Activated CD4-positive, alpha-beta T cell treated with anti-CD3 and anti-CD28 coated beads, Interleukin-2, amount 10 ng/mL, durations not matched to agents 24 days and 14 days (primary cell): ENCODE results near the gene CDC16. TPM values are rescaled to one million over a fixed set of nuclear protein-coding genes. Genes with fewer than 3 reads are reported as not detected.
"Not testable (repeated sequence)": the region's sequence is repeated elsewhere in the genome, so short reads cannot be mapped to it uniquely, and the experiment has no call there.

Experiments used
- DNase-seq: peaks from one replicate; pipeline ENCODE4 v3.0.0; 2022
- H3K27ac Mint-ChIP-seq: one replicate; pipeline ENCODE4 v1.8.0; 2022; ENCODE audit warnings: mild to moderate bottlenecking, mixed read lengths
- H3K27me3 Mint-ChIP-seq: one replicate; pipeline ENCODE4 v1.8.0; 2022; ENCODE audit warnings: mixed read lengths
- H3K36me3 Mint-ChIP-seq: one replicate; pipeline ENCODE4 v1.8.0; 2022; ENCODE audit warnings: low read depth, mild to moderate bottlenecking, mixed read lengths
- H3K4me1 Mint-ChIP-seq: one replicate; pipeline ENCODE4 v1.8.0; 2021; ENCODE audit warnings: mixed read lengths
- H3K4me3 Mint-ChIP-seq: one replicate; pipeline ENCODE4 v1.8.0; 2022; ENCODE audit warnings: mild to moderate bottlenecking, moderate library complexity, mixed read lengths
- H3K9me3 Mint-ChIP-seq: one replicate; pipeline ENCODE4 v1.8.0; 2021; ENCODE audit warnings: mixed read lengths
- intact Hi-C: fragments of 100-400 bp; cut with micrococcal nuclease; formaldehyde crosslinking; loops from one replicate; pipeline ENCODE4 v1.15.1; 2023
- total RNA-seq: library from RNA; stranded (reverse); gene quantifications from 2 replicates; pipeline ENCODE4 v1.2.3, GENCODE V29; 2022

CDC16 gene
- total RNA-seq, 1 donor from 2014 or later: 85.4 TPM

GRCh38 chr13:114259974-114260373, 25.3 kb downstream of the CDC16 start:
- DNase-seq: no peak
- intact Hi-C loops: no loop called here
- no peaks in the 10 kb centered on the region for H3K9me3 Mint-ChIP-seq
- no peaks in the 10 kb centered on the region for H3K27me3 Mint-ChIP-seq
- no peak overlapping the region for H3K27ac Mint-ChIP-seq
- peaks cover 67% of the 10 kb centered on the region for H3K36me3 Mint-ChIP-seq
- H3K4me1 Mint-ChIP-seq: peaks cover 25% of the 10 kb centered on the region
- no peak overlapping the region for H3K4me3 Mint-ChIP-seq

- H3K4me3 Mint-ChIP-seq: no peak overlapping the region
- no peak overlapping the region for H3K27ac Mint-ChIP-seq
- H3K27me3 Mint-ChIP-seq: no peaks in the 10 kb centered on the region
- DNase-seq: no peak
- no peaks in the 10 kb centered on the region for H3K9me3 Mint-ChIP-seq
- peaks cover 26% of the 10 kb centered on the region for H3K4me1 Mint-ChIP-seq
- H3K36me3 Mint-ChIP-seq: peaks cover 68% of the 10 kb centered on the region
- intact Hi-C loops: no loop called here
These were observed 26.1 kb downstream of the CDC16 start for GRCh38 chr13:114260814-114261213.

- Mint-ChIP-seq H3K9me3 (no peaks in the 10 kb centered on the region), H3K27me3 (no peaks in the 10 kb centered on the region), H3K4me1 (peaks cover 24% of the 10 kb centered on the region), H3K4me3 (no peak overlapping the region), H3K36me3 (peaks cover 69% of the 10 kb centered on the region), H3K27ac (peak overlapping the region; percentile 2)
- no peak for DNase-seq
- intact Hi-C loops: no loop called here
These were observed 26.8 kb downstream of the CDC16 start for GRCh38 chr13:114261328-114261965.

- DNase-seq: peak; percentile 62
These were observed 28.9 kb downstream of the CDC16 start for GRCh38 chr13:114263578-114263977.

GRCh38 chr13:114264313-114264712, 29.6 kb downstream of the CDC16 start:
- Mint-ChIP-seq H3K36me3 (peaks cover 76% of the 10 kb centered on the region), H3K4me1 (peaks cover 33% of the 10 kb centered on the region)
- intact Hi-C loops, H3K4me3 Mint-ChIP-seq, H3K9me3 Mint-ChIP-seq, DNase-seq, H3K27me3 Mint-ChIP-seq, H3K27ac Mint-ChIP-seq: not testable (repeated sequence)

More at GRCh38 chr13:114263578-114263977, 28.9 kb downstream of the CDC16 start:
- Mint-ChIP-seq H3K4me3 (peak overlapping the region; percentile 20), H3K4me1 (peaks cover 27% of the 10 kb centered on the region), H3K27me3 (no peaks in the 10 kb centered on the region), H3K36me3 (peaks cover 72% of the 10 kb centered on the region), H3K9me3 (no peaks in the 10 kb centered on the region), H3K27ac (peak overlapping the region; percentile 27)
- intact Hi-C loops: no loop called here

- H3K4me1 Mint-ChIP-seq: peaks cover 33% of the 10 kb centered on the region
- no peak overlapping the region for H3K4me3 Mint-ChIP-seq
- no peak for DNase-seq
- no peak overlapping the region for H3K27ac Mint-ChIP-seq
- H3K27me3 Mint-ChIP-seq: no peaks in the 10 kb centered on the region
- intact Hi-C loops: no loop called here
- H3K9me3 Mint-ChIP-seq: no peaks in the 10 kb centered on the region
- H3K36me3 Mint-ChIP-seq: peaks cover 73% of the 10 kb centered on the region
These were observed 30.4 kb downstream of the CDC16 start for GRCh38 chr13:114264886-114265611.

- Mint-ChIP-seq H3K36me3 (peaks cover 68% of the 10 kb centered on the region), H3K27me3 (no peaks in the 10 kb centered on the region), H3K4me3 (no peak overlapping the region), H3K4me1 (peaks cover 33% of the 10 kb centered on the region), H3K27ac (no peak overlapping the region), H3K9me3 (no peaks in the 10 kb centered on the region)
- intact Hi-C loops: no loop called here
- DNase-seq: no peak
These were observed 31.5 kb downstream of the CDC16 start for GRCh38 chr13:114266241-114266640.

GRCh38 chr13:114268344-114269280, 33.9 kb downstream of the CDC16 start:
- H3K27me3 Mint-ChIP-seq: no peaks in the 10 kb centered on the region
- no peak overlapping the region for H3K27ac Mint-ChIP-seq
- no peak for DNase-seq
- no peaks in the 10 kb centered on the region for H3K9me3 Mint-ChIP-seq
- peaks cover 18% of the 10 kb centered on the region for H3K4me1 Mint-ChIP-seq
- no peak overlapping the region for H3K4me3 Mint-ChIP-seq
- H3K36me3 Mint-ChIP-seq: peaks cover 64% of the 10 kb centered on the region
- intact Hi-C loops: no loop called here

GRCh38 chr13:114269281-114269770, 34.6 kb downstream of the CDC16 start:
- H3K36me3 Mint-ChIP-seq: peaks cover 64% of the 10 kb centered on the region
- no peak overlapping the region for H3K4me3 Mint-ChIP-seq
- peak overlapping the region; percentile 16 for H3K27ac Mint-ChIP-seq
- H3K27me3 Mint-ChIP-seq: no peaks in the 10 kb centered on the region
- H3K9me3 Mint-ChIP-seq: no peaks in the 10 kb centered on the region
- DNase-seq: no peak
- peaks cover 16% of the 10 kb centered on the region for H3K4me1 Mint-ChIP-seq
- intact Hi-C loops: no loop called here

GRCh38 chr13:114272977-114273376, 38.3 kb downstream of the CDC16 start:
- no peak overlapping the region for H3K27ac Mint-ChIP-seq
- H3K4me3 Mint-ChIP-seq: no peak overlapping the region
- peaks cover 17% of the 10 kb centered on the region for H3K4me1 Mint-ChIP-seq
- H3K27me3 Mint-ChIP-seq: no peaks in the 10 kb centered on the region
- H3K9me3 Mint-ChIP-seq: no peaks in the 10 kb centered on the region
- DNase-seq: no peak
- H3K36me3 Mint-ChIP-seq: peaks cover 60% of the 10 kb centered on the region
- intact Hi-C loops: no loop called here

- intact Hi-C loops: no loop called here
- no peak for DNase-seq
- H3K9me3 Mint-ChIP-seq: no peaks in the 10 kb centered on the region
- H3K27ac Mint-ChIP-seq: no peak overlapping the region
- H3K4me3 Mint-ChIP-seq: no peak overlapping the region
- H3K36me3 Mint-ChIP-seq: peaks cover 49% of the 10 kb centered on the region
- no peaks in the 10 kb centered on the region for H3K27me3 Mint-ChIP-seq
- peaks cover 20% of the 10 kb centered on the region for H3K4me1 Mint-ChIP-seq
These were observed 40.6 kb downstream of the CDC16 start for GRCh38 chr13:114275304-114275703.

GRCh38 chr13:114279146-114279545, 44.4 kb downstream of the CDC16 start:
- no peaks in the 10 kb centered on the region for H3K27me3 Mint-ChIP-seq
- H3K27ac Mint-ChIP-seq: peak overlapping the region; percentile 99
- no peaks in the 10 kb centered on the region for H3K9me3 Mint-ChIP-seq
- H3K4me3 Mint-ChIP-seq: no peak overlapping the region
- peaks cover 45% of the 10 kb centered on the region for H3K36me3 Mint-ChIP-seq
- H3K4me1 Mint-ChIP-seq: peaks cover 36% of the 10 kb centered on the region
- DNase-seq: no peak
- intact Hi-C loops: no loop called here

GRCh38 chr13:114279758-114280355, 45.2 kb downstream of the CDC16 start:
- intact Hi-C loops: no loop called here
- Mint-ChIP-seq H3K27me3 (no peaks in the 10 kb centered on the region), H3K9me3 (no peaks in the 10 kb centered on the region), H3K27ac (peak overlapping the region; percentile 99), H3K36me3 (peaks cover 46% of the 10 kb centered on the region), H3K4me1 (peaks cover 39% of the 10 kb centered on the region), H3K4me3 (peak overlapping the region; percentile 69)
- peak; percentile 63 for DNase-seq
